CD4-positive, alpha-beta T cell treated with Interleukin-4 for 1 hour (primary cell): ENCODE data around the gene NDC1.
"Not testable (repeated sequence)": the region's sequence is repeated elsewhere in the genome, so short reads cannot be mapped to it uniquely, and the experiment has no call there.

Source experiments
- DNase-seq, 2 donors: peaks; one replicate each; pipeline ENCODE4 v3.0.0-alpha.2; 2020 to 2022

The NDC1 gene, protein sequence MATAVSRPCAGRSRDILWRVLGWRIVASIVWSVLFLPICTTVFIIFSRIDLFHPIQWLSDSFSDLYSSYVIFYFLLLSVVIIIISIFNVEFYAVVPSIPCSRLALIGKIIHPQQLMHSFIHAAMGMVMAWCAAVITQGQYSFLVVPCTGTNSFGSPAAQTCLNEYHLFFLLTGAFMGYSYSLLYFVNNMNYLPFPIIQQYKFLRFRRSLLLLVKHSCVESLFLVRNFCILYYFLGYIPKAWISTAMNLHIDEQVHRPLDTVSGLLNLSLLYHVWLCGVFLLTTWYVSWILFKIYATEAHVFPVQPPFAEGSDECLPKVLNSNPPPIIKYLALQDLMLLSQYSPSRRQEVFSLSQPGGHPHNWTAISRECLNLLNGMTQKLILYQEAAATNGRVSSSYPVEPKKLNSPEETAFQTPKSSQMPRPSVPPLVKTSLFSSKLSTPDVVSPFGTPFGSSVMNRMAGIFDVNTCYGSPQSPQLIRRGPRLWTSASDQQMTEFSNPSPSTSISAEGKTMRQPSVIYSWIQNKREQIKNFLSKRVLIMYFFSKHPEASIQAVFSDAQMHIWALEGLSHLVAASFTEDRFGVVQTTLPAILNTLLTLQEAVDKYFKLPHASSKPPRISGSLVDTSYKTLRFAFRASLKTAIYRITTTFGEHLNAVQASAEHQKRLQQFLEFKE

DNA sequence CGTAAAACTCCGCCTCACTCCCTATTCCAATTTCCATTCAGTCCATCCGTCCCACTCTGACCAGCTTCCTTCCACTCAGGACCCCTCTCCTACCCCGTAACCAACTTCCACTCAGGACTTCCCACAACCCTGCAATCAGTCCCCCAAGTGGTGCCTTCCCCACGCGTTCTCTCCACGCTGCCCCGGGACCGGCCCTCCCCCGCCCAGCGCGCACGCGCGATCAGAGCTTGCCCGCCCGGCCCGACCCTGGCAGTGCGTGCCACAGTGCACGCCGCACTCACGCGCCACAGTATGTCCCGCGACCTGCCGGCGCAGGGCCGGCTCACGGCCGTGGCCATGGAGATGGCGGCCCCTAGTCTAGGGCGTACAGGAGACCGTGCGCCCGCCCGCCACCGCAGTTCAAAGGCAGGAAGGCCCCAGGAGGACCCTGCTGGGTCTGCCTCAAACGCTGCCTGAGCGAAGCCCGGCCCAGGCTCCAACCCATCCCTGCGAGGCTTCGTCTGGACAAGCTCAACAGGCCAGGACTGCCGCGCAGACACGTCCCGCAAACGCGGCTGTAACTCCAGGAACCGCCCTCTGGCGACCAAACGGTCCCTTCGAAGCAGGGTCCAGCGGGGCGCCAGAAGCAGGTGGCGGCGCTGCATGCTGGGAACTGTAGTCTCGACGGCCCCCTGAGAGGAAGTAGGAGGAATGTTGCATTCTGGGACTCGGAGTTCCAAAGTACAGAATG, at the start of gene NDC1:
Gene NDC1 (minus strand): TSS at position 373 of the 730 bp plus-strand sequence. CDS start 35 bp downstream, at position 338.
- DNase-seq = peak; percentile 92 to 95

- not testable (repeated sequence) for DNase-seq
Observed at GRCh38 chr1:53883600-53883999, 45.5 kb upstream of the NDC1 start.

DNA sequence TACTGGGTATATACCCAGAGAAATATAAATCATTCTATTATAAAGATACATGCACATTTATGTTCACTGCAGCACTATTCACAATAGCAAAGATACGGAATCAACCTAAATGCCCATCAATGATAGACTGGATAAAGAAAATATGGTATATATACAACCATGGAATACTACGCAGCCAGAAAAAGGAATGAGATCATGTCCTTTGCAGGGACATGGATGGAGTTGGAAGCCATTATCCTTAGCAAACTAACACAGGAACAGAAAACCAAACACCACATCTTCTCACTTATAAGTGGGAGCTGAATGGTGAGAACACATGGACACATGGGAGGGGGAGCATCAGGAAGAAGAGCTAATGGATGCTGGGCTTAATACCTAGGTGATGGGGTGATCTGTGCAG, 43.8 kb upstream of the NDC1 start:
- DNase-seq = not testable (repeated sequence)

- peak in 1 of 2 donors; percentile 56 for DNase-seq
Observed at GRCh38 chr1:53878492-53879105, 40.5 kb upstream of the NDC1 start.

- DNase-seq = not testable (repeated sequence)
Observed at GRCh38 chr1:53875150-53875549, 37.1 kb upstream of the NDC1 start.

GRCh38 chr1:53871773-53872484, 33.8 kb upstream of the NDC1 start:
- no peak for DNase-seq

DNA sequence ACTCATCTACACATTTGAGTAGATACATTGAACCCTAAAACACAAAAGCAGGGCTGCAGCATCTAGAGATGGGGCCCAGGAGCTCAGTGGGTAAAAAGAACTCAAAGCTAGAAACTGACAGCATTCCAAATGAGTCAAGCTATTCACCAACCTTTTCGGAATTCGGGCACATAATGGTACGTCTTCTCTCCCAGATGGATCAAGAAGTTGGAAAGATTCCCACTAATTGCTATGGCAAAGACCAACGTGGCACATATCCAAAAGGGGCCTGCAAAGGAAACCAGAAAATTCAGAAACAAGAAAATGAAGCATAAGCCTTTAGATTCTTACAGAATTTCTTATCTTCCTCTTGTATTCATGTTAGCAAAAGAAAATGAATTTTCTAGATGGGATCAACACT, 33.1 kb upstream of the NDC1 start:
- no peak for DNase-seq

GRCh38 chr1:53869454-53870117, 31.5 kb upstream of the NDC1 start:
- peak in 1 of 2 donors; percentile 31 for DNase-seq

DNA sequence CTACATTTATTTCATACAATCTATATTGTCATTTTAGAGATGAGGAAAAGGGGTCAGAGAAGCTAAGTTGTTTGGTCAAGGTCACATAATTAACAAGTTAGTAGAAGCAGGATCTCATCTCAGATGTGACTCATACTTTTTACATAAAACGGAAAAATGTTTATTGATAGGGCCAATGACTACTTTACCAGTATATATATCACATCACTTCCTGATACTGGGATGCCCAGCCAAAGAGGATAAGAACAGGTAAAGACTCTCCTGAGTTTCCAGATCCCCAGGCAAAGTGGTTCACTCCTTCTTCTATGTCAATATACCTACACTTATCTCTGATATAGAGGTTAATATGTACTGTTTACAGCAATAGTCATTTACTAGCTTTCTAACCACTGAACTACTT, 30.5 kb upstream of the NDC1 start:
- no peak for DNase-seq

DNA sequence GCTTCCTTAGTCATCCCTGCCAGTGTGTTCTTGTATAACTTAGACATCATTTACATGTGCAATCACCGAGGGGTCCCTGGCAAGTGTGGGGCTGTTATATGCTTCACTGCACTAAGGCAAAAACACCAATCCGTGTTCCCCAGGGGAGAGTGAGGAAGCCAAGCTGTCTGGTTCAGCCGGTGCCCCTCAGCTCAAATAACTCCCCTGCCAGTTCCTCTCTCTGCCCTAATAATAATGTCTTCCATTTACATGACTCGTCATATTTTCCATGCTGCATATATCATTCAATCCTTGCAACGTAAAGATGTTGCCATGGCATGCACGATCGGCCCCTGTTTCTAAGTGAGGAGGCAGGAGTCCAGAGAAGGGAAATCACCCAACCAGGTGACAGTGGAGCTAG, 24.4 kb upstream of the NDC1 start:
- no peak for DNase-seq

GRCh38 chr1:53860967-53861411, 22.9 kb upstream of the NDC1 start:
- DNase-seq = peak; percentile 48 to 64

DNA sequence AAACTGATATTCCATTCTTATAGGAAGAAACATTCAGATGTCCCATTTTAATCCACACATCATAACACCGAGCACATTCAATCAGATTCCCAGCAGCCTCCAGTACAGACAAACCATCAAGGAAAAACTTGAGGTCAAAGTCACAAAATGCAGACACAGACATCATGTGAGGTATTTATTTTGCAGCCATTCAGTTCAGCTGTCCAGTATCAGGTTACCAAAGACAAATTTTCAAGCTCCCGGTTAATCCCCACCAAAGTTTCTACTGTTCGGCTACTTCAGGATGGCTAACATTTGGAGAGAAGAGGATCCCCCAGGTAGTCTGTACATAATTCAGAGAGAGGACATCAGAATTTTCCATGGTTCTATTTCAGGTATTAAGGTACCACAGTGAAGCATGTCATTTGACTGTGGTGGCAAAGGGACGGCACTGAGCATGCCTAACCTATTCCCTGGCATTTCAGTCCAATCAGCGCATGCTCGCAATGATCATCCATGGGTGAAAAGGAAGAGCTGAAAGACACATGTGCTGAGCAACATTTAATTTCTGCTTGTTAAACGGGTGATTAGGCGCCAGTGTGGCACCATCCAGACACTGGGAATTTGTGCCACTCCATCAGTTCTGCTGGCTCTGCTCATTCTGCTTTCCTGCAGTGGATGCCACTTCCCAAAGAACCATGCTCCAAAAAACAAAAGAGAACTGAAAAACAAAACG, 13.6 kb upstream of the NDC1 start:
- no peak for DNase-seq

- no peak for DNase-seq
Observed at GRCh38 chr1:53850082-53850673, 12.1 kb upstream of the NDC1 start.

DNA sequence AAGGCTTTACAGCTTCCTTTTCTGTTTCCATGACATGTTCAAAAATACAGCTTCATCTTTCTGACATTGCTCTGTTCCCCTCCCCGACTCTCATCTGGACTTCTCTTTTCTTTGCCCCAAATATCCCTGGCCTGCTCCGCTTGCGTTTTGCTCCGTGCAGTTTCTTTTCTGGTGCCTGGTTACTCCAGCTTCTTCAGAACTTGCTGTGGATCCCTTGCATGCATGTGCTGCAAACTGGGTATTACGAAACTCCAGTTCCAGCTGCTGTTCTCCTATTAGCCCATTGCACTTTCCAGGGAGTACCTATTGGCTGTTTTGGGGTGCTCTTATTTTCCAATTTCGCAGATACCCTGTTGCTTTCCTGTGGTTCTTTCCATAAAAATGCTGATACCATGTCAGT, 9.9 kb upstream of the NDC1 start:
- no peak for DNase-seq

DNA sequence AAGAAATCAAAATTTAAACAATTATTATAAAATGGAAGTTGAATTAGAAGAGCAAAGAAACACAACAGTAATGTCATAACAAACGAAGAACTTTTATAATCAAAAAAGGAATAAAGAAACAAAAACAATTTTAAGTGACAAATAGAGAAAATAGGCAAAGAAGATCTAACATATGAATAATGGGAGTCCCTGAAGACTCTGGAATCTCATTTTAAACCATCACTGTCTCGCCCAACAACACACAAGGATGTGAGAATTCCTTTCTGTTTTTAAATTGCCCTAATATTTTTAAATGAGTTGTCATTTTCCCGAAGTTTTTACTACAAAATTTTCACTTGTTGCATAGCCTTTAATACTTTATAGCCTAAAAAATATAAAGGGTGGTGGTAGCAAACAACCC, 4.3 kb upstream of the NDC1 start:
- DNase-seq = no peak

- no peak for DNase-seq
Observed at GRCh38 chr1:53838654-53838974, 518 bp upstream of the NDC1 start.

- DNase-seq = no peak
Observed at GRCh38 chr1:53837646-53837923, 511 bp downstream of the NDC1 start.

GRCh38 chr1:53835491-53835890, 2.6 kb downstream of the NDC1 start:
- DNase-seq = no peak

- DNase-seq = no peak
Observed at GRCh38 chr1:53834776-53835175, 3.3 kb downstream of the NDC1 start.

GRCh38 chr1:53833393-53833792, 4.7 kb downstream of the NDC1 start:
- DNase-seq = no peak

DNA sequence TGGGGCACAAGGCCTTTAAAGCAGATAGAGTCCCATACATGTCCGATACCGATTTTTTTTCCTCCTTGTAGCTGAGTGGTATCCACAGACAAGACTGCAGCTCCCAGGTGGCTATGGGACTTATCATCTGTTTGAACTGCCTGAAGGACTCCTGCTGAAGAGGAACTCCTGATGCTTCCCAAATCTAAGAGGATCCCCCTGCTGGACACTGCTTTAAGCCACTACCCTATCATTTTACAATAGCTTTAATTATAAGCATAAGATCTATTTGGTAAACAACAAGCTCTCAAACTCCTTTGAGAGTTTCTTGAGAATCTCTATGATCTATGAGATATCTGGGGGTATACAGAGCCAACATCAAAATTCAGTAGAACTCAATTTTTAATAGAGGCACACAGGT, 11.7 kb downstream of the NDC1 start:
- no peak for DNase-seq
